NCI-H2081 (cell line): ENCODE measurements around the gene GABRG3.
"Not testable (repeated sequence)": the region's sequence is repeated elsewhere in the genome, so short reads cannot be mapped to it uniquely, and the experiment has no call there.

ENCODE experiments used
- DNase-seq, 2 experiments: peaks; one replicate each; lab custom pipeline; 2025; lab: John Stamatoyannopoulos, UW

Gene GABRG3

DNA sequence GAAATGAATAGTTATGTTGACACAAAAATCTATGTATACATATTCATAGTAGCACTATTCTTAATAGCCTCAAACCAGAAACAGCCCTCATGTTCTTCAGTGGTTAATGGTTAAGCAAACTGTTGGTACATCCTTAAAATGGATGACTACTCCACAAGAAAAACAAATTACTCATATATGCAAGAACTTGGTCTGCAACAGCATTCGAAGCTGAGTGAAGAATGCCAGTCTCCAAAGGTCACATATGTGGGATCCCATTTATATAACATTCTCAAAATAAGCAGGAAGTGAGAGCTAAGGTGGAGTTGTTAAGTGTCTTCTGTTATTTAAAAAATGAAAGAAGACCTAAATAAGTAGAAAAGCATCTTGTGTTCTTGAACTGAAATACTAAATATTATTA, 365.7 kb downstream of the GABRG3 start:
- DNase-seq = no peak

DNA sequence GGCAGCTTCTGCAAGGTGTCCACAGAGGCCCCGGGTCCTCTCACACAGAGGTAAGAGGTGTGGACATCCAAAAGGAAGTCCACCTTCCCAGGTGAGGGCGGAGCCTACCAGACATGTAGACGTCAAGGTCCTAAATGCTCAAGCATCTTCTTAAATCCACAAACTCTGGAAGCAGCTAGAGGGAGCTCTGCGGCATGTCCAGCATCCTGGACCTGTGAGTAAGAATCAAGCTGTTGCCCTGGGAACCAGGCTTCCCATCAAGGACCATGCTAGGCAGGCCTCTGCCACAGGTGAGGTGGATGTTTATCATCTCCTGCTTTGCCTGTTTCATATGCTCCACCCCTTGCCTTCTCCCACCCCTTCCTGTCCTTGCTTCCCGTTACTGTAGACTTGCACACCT, 368.2 kb downstream of the GABRG3 start:
- DNase-seq = no peak

DNA sequence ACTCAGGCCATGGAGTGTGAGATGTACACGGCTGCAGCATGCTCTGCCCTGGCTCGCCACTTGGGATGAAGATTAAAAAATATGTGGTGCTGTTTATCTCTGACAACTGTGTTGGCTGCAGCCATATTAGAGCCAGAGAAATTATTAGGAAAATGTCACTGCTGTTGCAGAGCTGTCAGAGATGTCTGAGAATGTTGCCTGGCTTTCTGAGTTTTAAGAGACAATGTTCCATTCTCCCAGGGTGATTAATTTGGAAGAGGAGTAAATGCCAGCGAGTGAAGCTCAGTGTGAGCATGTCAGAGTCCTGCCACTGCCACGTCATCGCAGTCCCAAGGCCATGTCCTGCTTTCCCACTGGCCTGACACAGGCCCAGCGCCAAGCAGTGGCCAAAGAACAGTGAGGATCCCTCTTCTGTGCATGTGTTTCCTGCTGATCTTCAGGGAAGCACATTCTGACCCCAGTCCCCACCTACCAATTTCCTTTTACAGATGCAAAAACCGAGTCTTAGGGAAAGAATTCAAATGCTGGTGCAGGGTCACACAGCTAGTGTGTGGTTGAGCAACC, 370.9 kb downstream of the GABRG3 start:
- DNase-seq = no peak

- no peak for DNase-seq
Measured at GRCh38 chr15:27342991-27343390, 372.0 kb downstream of the GABRG3 start.

- no peak for DNase-seq
Measured at GRCh38 chr15:27352136-27352535, 381.2 kb downstream of the GABRG3 start.

DNA sequence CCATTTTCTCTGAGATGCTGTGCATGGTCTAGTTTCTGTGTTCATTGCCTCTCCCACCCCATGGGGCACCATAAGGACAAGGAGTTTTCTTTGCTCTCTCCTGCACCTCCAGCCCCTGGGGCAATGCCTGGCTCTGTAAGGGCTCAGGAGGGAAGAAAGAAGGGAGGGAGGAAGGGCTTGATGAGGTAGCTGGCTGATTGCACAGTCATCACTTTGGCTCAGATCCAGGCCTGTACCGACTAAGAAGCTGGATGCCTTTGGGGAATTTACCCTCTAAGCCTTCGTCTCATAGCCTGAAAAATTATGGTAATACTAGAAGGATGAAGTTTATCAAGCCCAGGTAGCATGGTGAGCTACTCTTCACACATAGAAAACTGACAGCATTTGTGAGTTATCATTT, 382.9 kb downstream of the GABRG3 start:
- DNase-seq = no peak

DNA sequence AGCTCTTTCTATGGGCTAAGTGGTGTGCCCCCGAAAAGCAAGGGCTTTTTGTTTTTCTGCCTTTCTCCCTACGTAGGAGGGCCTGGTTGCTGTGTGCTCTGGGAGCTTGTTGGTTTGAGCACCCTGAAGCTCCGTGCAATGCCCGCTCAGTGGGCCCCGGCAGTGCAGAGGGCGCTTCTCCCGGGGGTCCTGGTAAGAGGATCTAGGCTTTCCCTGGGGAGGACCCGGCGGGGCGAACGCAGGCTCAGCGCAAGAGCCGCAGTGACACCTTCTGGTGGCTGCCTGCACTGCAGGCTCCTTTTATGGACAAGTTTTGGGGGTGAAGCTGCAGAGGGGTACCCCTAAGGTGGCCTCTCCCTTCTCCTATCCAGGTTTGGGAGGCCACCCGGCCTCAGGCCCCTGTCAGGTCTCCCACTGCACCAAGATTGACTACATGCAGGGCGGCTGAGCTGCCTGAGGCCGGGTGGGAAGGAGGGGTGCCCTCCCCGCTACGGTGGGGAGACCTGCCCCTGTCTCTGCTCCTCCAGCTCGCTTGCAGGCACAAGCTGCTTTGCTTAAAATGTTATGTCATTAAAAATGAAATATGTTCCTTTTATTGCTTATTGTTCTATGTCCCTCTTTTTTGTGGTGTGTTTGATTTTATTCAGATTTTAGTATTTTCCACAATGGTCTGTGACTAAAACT, 387.9 kb downstream of the GABRG3 start:
- peak in 1 of 2 experiments; percentile 2 for DNase-seq

GRCh38 chr15:27359586-27359985, 388.6 kb downstream of the GABRG3 start:
- DNase-seq = no peak

DNA sequence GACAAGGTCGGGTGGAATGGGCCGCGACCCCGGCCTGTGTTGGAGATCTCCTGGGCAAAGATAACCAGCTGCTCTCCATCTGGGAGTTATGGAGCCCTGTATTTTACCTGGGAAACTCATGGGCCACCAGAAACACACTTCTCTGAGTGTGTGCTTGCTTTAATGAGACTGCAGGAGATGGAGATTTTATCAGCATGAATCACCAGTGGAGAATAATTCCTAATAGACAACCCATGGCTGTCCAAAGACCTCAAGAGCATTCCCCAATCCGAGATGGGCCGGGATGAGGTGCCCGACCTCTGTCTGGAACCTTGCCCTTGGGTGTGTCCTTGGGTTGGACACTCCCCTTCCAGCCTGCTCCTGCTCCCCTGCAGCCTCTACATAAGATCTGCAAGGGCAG, 389.3 kb downstream of the GABRG3 start:
- no peak for DNase-seq

DNA sequence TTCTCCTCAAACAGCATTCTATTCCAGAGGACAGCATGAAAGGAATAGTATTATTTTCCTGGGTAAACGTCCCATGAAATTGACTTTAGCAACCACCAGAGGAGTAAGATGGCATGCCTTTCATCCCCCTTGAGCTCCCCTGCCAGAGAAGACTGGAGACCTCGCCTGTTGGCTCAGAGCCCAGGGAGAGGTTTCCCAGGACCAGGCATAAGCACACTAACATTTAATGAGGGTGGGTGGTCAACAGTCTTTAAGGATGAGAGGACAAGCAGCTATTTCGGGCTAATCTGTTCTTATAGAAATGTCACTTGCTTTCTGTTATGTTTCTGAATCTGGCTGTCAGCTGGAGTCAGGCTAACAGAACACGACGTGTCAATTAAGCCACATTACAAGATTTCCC, 390.5 kb downstream of the GABRG3 start:
- no peak for DNase-seq

DNA sequence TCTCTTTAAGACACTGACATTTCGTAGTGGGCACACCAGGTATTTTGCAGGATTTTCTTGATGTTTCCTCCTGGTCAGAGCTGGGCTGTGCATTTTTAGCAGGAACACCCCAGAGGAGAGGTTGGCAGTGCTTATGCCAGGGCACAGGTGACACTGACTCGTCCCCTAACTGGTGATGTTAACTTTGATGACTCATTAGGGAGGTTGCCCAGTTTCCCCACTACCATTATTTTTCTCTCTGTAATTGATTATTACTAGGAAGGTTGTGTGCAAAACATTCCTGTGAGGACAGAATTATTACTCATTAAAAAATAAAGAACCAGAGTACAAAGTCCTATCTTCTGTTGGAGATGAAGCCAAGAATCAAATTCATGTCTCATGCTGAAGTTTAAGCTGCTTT, 394.5 kb downstream of the GABRG3 start:
- no peak for DNase-seq

DNA sequence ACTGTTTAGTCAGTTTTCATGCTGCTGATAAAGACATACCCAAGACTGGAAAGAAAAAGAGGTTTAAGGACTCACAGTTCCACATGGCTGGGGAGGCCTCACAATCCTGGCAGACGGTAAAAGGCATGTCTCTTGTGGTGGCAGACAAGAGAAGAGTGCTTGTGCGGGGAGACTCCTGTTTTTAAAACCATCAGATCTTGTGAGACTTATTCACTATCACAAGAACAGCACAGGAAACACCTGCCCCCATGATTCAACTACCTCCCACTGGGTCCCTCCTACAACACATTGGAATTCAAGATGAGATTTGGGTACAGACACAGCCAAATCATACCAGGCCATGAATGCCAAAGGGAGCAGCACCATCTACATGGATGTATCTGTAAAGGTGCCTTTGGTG, 406.4 kb downstream of the GABRG3 start:
- DNase-seq = not testable (repeated sequence)

DNA sequence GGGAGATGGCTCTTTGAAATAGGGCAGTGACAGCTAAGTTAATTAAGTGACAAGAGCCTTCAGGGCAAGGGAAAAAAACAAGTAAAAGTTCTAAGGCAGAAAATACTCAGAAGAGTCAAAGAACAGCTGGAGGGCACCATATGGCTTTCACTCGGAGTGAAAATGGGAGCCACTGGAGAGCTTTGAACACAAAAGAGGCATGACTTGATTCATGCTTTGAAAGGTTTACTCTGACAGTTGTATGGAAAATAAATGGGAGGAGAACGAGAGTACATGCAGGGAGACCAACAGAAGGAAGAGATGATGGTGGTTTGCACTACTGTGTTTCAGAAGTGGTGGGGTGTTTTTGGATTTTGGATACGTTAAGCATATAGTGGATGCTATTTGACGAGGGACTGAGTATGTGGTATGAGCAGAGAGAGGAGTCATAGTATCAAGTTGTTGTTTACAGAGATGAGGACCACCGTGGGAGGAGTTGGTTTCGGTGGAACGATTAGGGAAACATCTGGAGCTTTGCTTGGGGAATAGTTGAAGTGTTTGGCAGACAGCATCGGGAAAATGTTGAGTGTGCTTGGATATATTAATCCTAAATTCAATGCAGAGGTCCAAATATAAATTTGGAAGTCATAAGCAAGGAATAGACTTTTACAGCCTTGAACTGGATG, 411.5 kb downstream of the GABRG3 start:
- no peak for DNase-seq

- no peak for DNase-seq
Measured at GRCh38 chr15:27383726-27384125, 412.7 kb downstream of the GABRG3 start.

GRCh38 chr15:27392163-27392562, 421.2 kb downstream of the GABRG3 start:
- no peak for DNase-seq

DNA sequence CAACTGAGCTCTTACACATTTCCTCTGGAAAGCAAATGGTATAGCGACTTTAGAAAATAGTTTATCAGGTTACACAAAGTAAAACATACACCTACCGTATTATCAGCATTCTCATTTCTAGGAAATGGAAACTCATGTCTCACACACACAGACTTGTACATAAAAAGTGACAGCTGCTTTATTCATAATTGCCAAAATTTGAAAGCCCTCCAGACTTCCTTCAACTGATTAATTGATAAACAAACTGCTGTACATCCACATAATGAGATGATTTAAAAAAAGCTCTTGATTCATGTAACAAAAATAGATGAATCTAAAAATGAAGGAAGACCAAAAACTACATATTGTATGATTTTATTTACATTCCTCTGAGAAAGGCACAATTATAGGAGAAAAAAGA, 425.5 kb downstream of the GABRG3 start:
- DNase-seq = peak in 1 of 2 experiments; percentile 52

GRCh38 chr15:27396996-27397395, 426.0 kb downstream of the GABRG3 start:
- no peak for DNase-seq

GRCh38 chr15:27398631-27399161, 427.7 kb downstream of the GABRG3 start:
- DNase-seq = peak in 1 of 2 experiments; percentile 35

DNA sequence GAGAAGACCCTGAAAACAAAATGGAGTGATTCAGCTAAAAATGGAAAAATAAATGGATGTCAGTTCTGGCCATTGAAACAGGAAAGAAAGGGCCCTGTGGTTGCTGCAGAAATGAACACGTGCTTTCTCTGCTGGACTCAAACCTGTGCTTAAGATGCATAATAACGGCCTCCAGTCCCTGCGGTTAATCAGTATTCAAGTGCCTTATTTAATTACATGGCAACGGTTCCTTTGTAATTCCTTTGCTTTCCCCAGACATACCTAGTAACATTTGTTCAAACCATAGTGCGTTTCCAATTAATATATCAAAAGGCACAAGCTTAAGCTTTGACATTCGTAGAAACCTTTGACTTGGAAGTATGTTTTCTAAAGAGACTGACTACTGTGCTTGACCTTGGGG, 428.3 kb downstream of the GABRG3 start:
- peak; percentile 53 to 79 for DNase-seq

GRCh38 chr15:27401471-27401870, 430.5 kb downstream of the GABRG3 start:
- DNase-seq = no peak

DNA sequence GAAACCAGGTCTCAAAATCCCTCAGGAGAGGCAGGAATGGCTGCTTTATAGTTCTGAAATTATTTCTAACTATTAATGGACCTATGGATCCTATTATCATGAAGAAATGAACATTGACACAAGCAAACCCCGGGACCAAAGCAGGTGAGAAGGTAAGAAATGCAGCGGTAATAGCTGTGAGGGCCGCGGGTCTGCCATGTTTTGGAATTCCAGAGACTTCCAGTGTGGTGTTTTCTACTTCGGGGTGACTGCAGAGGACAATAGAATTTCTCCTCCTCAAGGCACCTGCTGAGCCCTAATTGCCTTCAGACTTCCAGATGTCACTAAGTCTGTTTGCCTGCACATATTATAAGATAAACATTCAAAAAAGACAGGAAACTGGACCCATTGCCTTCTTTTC, 437.4 kb downstream of the GABRG3 start:
- DNase-seq = no peak

- peak in 1 of 2 experiments; percentile 28 for DNase-seq
Measured at GRCh38 chr15:27410996-27411605, 440.1 kb downstream of the GABRG3 start.

DNA sequence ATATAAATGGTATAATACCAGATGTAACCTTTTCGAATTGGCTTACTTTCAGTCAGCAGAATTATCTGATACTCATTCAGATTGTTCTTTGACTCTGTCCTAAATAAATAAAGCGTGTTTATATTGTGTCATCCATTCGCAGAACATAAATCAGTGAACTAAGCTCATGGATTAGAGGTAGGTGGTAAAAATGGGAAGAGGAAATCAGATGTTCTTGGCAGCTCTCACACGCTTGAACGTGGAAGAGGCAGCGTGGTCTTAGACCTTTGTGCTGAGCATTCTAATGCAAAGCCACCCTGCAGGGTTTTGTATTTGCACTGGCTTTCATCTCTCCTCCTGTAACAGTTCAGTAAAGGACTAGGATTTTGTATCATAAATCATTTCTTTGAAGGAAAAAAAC, 441.4 kb downstream of the GABRG3 start:
- DNase-seq = peak; percentile 38 to 81
